Colonic mucosa (tissue), 4 donors: ENCODE data around the gene SEMG1. TPM values are rescaled to one million over a fixed set of nuclear protein-coding genes. Genes with fewer than 3 reads are reported as not detected.

ENCODE experiments used
- DNase-seq: peaks from one replicate; pipeline ENCODE4 v3.0.0-alpha.2; 2020
- H3K27ac ChIP-seq: fragments of 200-600 bp; one replicate; pipeline ENCODE4 v1.8.0; 2021
- H3K27me3 ChIP-seq: fragments of 200-600 bp; one replicate; pipeline ENCODE4 v1.8.0; 2021
- H3K36me3 ChIP-seq: fragments of 200-600 bp; one replicate; pipeline ENCODE4 v1.8.0; 2021
- H3K4me1 ChIP-seq: fragments of 200-600 bp; one replicate; pipeline ENCODE4 v1.8.0; 2021; ENCODE audit warnings: mild to moderate bottlenecking
- H3K4me3 ChIP-seq: fragments of 200-600 bp; one replicate; pipeline ENCODE4 v1.8.0; 2021
- H3K9ac ChIP-seq, 2 donors: one replicate each; pipeline ENCODE4 v1.7.0; 2013; ENCODE audit warnings: control low read depth in 2 of 2, low read depth in 2 of 2, low read length in 2 of 2
- H3K9me3 ChIP-seq: fragments of 200-600 bp; one replicate; pipeline ENCODE4 v1.8.0; 2021
- CTCF ChIP-seq: fragments of 200-600 bp; IDR thresholded peaks from one replicate; pipeline ENCODE4 v1.8.0; 2022; ENCODE audit warnings: antibody characterized with exemption, mild to moderate bottlenecking
- intact Hi-C: fragments of 100-400 bp; cut with DNase I; formaldehyde crosslinking; loops from one replicate; pipeline ENCODE4 v1.14.1; 2022
- total RNA-seq, 2 donors: library from RNA; stranded (reverse); fragmentation: NEBNext Ultra II Directional in 1 of 2; extraction: Animal tissue kit (Norgen Biotek cat#: 25700) in 1 of 2; gene quantifications; one replicate each; pipeline ENCODE4 v1.2.1, GENCODE V29; 2021
- donor health status: healthy.
- donor health status: DM: no; HTN: no; CAD: no.
- donor health status: DM: no; HTN: no; CAD: no.

Gene SEMG1
- total RNA-seq, 2 donors from 2014 or later, result 0.42 to 1.0 TPM

DNA sequence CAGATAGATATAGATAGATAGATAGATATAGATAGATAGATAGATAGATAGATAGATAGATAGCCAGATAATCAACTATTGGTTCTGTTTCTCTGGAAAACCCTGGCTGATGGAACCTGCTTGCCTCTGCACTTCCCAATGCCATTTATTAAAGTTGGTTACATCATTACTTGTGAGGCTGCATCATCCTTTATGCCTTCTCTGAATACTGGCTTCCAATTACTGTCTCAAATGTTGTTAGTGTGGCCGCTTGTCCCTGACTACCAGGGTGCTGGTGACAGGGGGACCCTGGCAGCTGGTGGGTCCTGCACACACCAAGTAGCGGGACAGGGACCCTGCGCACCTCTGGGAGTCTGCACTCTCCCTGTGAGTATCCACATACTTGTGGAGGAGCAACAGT, 51.4 kb downstream of the SEMG1 start:
- DNase-seq, result no peak
- H3K4me3 ChIP-seq, result no peak overlapping the region
- intact Hi-C loops, result no loop called here
- H3K9ac ChIP-seq, result no peak overlapping the region
- H3K27ac ChIP-seq, result no peak overlapping the region
- no peaks in the 10 kb centered on the region for H3K36me3 ChIP-seq
- no peaks in the 10 kb centered on the region for H3K9me3 ChIP-seq
- no peak for TF ChIP-seq CTCF
- no peaks in the 10 kb centered on the region for H3K27me3 ChIP-seq
- peaks cover 6% of the 10 kb centered on the region for H3K4me1 ChIP-seq

DNA sequence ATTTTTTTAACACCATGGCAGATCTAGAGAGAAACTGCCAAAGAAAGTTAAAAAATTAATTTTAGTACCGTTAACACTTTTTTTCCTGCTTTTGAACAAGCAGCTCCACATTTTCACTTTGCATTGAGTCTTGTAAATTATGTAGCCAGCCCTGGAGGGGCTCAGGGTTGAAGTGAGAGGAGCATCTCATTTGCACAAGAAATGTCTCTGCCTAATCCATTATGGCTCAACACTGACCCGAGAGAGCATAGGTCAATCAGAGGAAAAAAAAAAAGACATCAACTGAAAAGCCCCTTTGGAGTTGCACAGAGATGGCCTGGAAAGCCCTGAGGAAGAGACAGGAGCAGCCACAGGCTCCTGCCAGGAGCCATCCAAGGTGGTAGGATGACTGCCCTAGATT, 51.8 kb downstream of the SEMG1 start:
- no peak for TF ChIP-seq CTCF
- no peak for DNase-seq
- Histone ChIP-seq H3K27me3 (no peaks in the 10 kb centered on the region), H3K4me1 (peaks cover 6% of the 10 kb centered on the region), H3K27ac (no peak overlapping the region), H3K9me3 (no peaks in the 10 kb centered on the region), H3K9ac (no peak overlapping the region), H3K4me3 (no peak overlapping the region), H3K36me3 (no peaks in the 10 kb centered on the region)
- intact Hi-C loops, result no loop called here

Other genes with a start within 250 kb of the SEMG1 start
- 10 to 100 TPM; 16.5 to 29.9 TPM for gene TOMM34, start 246.6 kb upstream of the SEMG1 start, total RNA-seq
- gene STK4, start 240.5 kb upstream of the SEMG1 start, total RNA-seq, result 10 to 100 TPM; 28.9 to 29.9 TPM
- gene KCNS1, start 105.9 kb upstream of the SEMG1 start, total RNA-seq, result under 1 TPM in 1 of 2 donors, not detected in 1; 0.17 TPM
- not detected for gene WFDC5, start 91.9 kb upstream of the SEMG1 start, total RNA-seq
- gene WFDC12, start 82.6 kb upstream of the SEMG1 start, total RNA-seq, result not detected
- 100 to 1,000 TPM in 1 of 2 donors, 10 to 100 TPM in 1; 93.4 to 262 TPM for gene PI3, start 32.1 kb upstream of the SEMG1 start, total RNA-seq
- gene SEMG2, start 14.3 kb downstream of the SEMG1 start, total RNA-seq, result not detected
- 100 to 1,000 TPM; 109 to 113 TPM for gene SLPI, start 47.5 kb downstream of the SEMG1 start, total RNA-seq
- gene RBPJL, start 99.8 kb downstream of the SEMG1 start, total RNA-seq, result under 1 TPM in 1 of 2 donors, not detected in 1; 0.74 TPM
- under 1 TPM in 1 of 2 donors, not detected in 1; 0.47 TPM for gene MATN4, start 101.3 kb downstream of the SEMG1 start, total RNA-seq
- gene SDC4, start 141.4 kb downstream of the SEMG1 start, total RNA-seq, result 100 to 1,000 TPM in 1 of 2 donors, 10 to 100 TPM in 1; 70.9 to 146 TPM
- gene SYS1, start 156.1 kb downstream of the SEMG1 start, total RNA-seq, result 10 to 100 TPM; 24.4 to 27.7 TPM
- gene TP53TG5, start 171.3 kb downstream of the SEMG1 start, total RNA-seq, result 1 to 10 TPM in 1 of 2 donors, under 1 TPM in 1; 0.40 to 1.0 TPM
- gene DBNDD2, start 201.3 kb downstream of the SEMG1 start, total RNA-seq, result 100 to 1,000 TPM; 109 to 131 TPM
- 100 to 1,000 TPM; 129 to 140 TPM for gene PIGT, start 209.1 kb downstream of the SEMG1 start, total RNA-seq